D721Med (cell line): ENCODE data around the gene FNDC10.

Source experiments
- DNase-seq: peaks from one replicate; pipeline ENCODE4 v3.0.0; 2011; ENCODE audit warnings: low spot score; ENCODE audit not compliant: insufficient read length
- FAIRE-seq: peaks from 2 replicates; lab custom pipeline; 2011; peaks lifted over from hg19 to GRCh38; lab: Jason Lieb, UNC
- CTCF ChIP-seq: IDR thresholded peaks from 2 replicates; pipeline ENCODE4 v1.5.1; 2012; ENCODE audit warnings: mild to moderate bottlenecking, control low read depth; ENCODE audit not compliant: insufficient read depth; ENCODE audit errors: missing control alignments

The FNDC10 gene

GRCh38 chr1:1609822-1610485 is 10.0 kb upstream of the FNDC10 start:
- TF ChIP-seq CTCF = no peak
- DNase-seq (no peak), FAIRE-seq (no peak)

- FAIRE-seq = no peak
- TF ChIP-seq CTCF = no peak
- no peak for DNase-seq
Measured at GRCh38 chr1:1606232-1606631, 6.3 kb upstream of the FNDC10 start.

GRCh38 chr1:1605724-1606123 is 5.8 kb upstream of the FNDC10 start:
- FAIRE-seq (no peak), DNase-seq (no peak)
- TF ChIP-seq CTCF = no peak

GRCh38 chr1:1605034-1605591 is 5.2 kb upstream of the FNDC10 start:
- FAIRE-seq (no peak), DNase-seq (no peak)
- TF ChIP-seq CTCF = no peak

GRCh38 chr1:1604374-1605033 is 4.6 kb upstream of the FNDC10 start:
- DNase-seq = no peak
- no peak for FAIRE-seq
- no peak for TF ChIP-seq CTCF

GRCh38 chr1:1603671-1604373 is 3.9 kb upstream of the FNDC10 start:
- DNase-seq (no peak), FAIRE-seq (no peak)
- TF ChIP-seq CTCF = no peak
